HG03558 (cell line): ENCODE data around the gene UBE2J2.
A peak's percentile ranks its signal among the peaks of the same experiment; 100 is the strongest.
"Not testable (repeated sequence)": the region's sequence is repeated elsewhere in the genome, so short reads cannot be mapped to it uniquely, and the experiment has no call there.

Source experiments
- ATAC-seq: cut with Tn5 transposase; IDR thresholded peaks from one replicate; pipeline ENCODE4 v1.9.1; 2021; ENCODE audit warnings: moderate number of reproducible peaks; ENCODE audit not compliant: unreplicated experiment; ENCODE audit errors: extremely low read depth

UBE2J2 gene

GRCh38 chr1:1259951-1260600 lies 13.6 kb downstream of the UBE2J2 start:
- no peak for ATAC-seq

- no peak for ATAC-seq
Measured at GRCh38 chr1:1259540-1259939, 14.1 kb downstream of the UBE2J2 start.

- ATAC-seq, result no peak
Measured at GRCh38 chr1:1259119-1259488, 14.6 kb downstream of the UBE2J2 start.

- ATAC-seq, result no peak
Measured at GRCh38 chr1:1256956-1257871, 16.4 kb downstream of the UBE2J2 start.

GRCh38 chr1:1255611-1256010 lies 18.0 kb downstream of the UBE2J2 start:
- no peak for ATAC-seq

GRCh38 chr1:1255078-1255477 lies 18.6 kb downstream of the UBE2J2 start:
- ATAC-seq, result no peak

- ATAC-seq, result no peak
Measured at GRCh38 chr1:1254667-1254998, 19.0 kb downstream of the UBE2J2 start.

- no peak for ATAC-seq
Measured at GRCh38 chr1:1253972-1254666, 19.5 kb downstream of the UBE2J2 start.

GRCh38 chr1:1253314-1253713 lies 20.3 kb downstream of the UBE2J2 start:
- ATAC-seq, result no peak

- ATAC-seq, result peak; percentile 55
Measured at GRCh38 chr1:1250786-1251284, 22.8 kb downstream of the UBE2J2 start.

- not testable (repeated sequence) for ATAC-seq
Measured at GRCh38 chr1:1248009-1248913, 25.4 kb downstream of the UBE2J2 start.

- no peak for ATAC-seq
Measured at GRCh38 chr1:1247341-1247913, 26.2 kb downstream of the UBE2J2 start.

GRCh38 chr1:1246577-1247340 lies 26.9 kb downstream of the UBE2J2 start, which contains the start of gene C1QTNF12:
Gene C1QTNF12 (minus strand): TSS chr1:1246722. CDS start chr1:1246690, 32 bp downstream.
- ATAC-seq, result no peak

- no peak for ATAC-seq
Measured at GRCh38 chr1:1245817-1246576, 27.7 kb downstream of the UBE2J2 start.

- ATAC-seq, result no peak
Measured at GRCh38 chr1:1245178-1245816, 28.4 kb downstream of the UBE2J2 start.

GRCh38 chr1:1244192-1244811 lies 29.4 kb downstream of the UBE2J2 start:
- ATAC-seq, result no peak

GRCh38 chr1:1243807-1244191 lies 29.9 kb downstream of the UBE2J2 start:
- no peak for ATAC-seq
